ENCODE measurements around the gene SCUBE2.
"Not testable (repeated sequence)": the region's sequence is repeated elsewhere in the genome, so short reads cannot be mapped to it uniquely, and the experiment has no call there.

SCUBE2 gene

GRCh38 chr11:9099617-9100016 lies 8.2 kb upstream of the SCUBE2 start:
- no peak overlapping the region for H3K4me3 Mint-ChIP-seq
- H3K27me3 Mint-ChIP-seq (ENCODE audit: low read depth), result peaks cover 3% of the 10 kb centered on the region
- no peak for TF ChIP-seq CTCF (IDR thresholded peaks at IDR 0.05; ENCODE audit: unreplicated experiment in 3 of 3)
- H3K4me1 Mint-ChIP-seq, result no peaks in the 10 kb centered on the region
- H3K9me3 Mint-ChIP-seq, result no peaks in the 10 kb centered on the region
- H3K36me3 Mint-ChIP-seq (ENCODE audit: low read depth), result no peaks in the 10 kb centered on the region
- no peak overlapping the region for H3K27ac Mint-ChIP-seq

- not testable (repeated sequence) for H3K4me1 Mint-ChIP-seq; H3K4me3 Mint-ChIP-seq; H3K27me3 Mint-ChIP-seq (ENCODE audit: low read depth); H3K36me3 Mint-ChIP-seq (ENCODE audit: low read depth); H3K9me3 Mint-ChIP-seq; H3K27ac Mint-ChIP-seq
Measured at GRCh38 chr11:9098455-9098854, 7.1 kb upstream of the SCUBE2 start.

DNA sequence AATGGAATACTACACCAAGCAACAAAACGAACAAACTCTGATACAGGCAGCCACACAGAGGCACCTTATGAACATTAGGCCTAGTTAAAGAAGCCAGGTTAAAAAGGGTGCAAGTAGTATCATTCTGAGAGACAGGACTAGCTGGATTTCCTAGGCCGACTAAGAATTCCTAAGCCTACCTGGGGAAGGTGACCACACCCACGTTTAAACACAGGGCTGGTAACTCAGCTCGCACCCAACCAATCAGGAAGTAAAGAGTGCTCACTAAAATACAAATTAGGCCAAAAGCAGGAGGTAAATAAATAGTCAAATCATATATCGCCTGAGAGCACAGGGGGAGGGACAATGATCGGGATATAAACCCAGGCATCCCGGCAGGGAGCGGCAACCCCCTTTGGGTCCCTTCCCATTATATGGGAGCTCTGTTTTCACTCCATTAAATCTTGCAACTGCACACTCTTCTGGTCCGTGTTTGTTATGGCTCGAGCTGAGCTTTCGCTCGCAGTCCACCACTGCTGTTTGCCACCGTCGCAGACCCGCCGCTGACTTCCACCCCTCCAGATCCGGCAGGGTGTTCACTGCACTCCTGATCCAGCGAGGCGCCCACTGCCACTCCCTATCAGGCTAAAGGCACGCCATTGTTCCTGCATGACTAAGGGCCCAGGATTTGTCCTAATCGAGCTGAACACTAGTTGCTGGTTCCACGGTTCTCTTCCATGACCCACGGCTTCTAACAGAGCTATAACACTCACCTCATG lies 6.0 kb upstream of the SCUBE2 start:
- H3K4me3 Mint-ChIP-seq; H3K9me3 Mint-ChIP-seq; H3K36me3 Mint-ChIP-seq (ENCODE audit: low read depth); H3K27ac Mint-ChIP-seq: not testable (repeated sequence)
- H3K4me1 Mint-ChIP-seq, result peaks cover 12% of the 10 kb centered on the region
- peaks cover 17% of the 10 kb centered on the region for H3K27me3 Mint-ChIP-seq (ENCODE audit: low read depth)

GRCh38 chr11:9096427-9096826 lies 5.0 kb upstream of the SCUBE2 start:
- peaks cover 19% of the 10 kb centered on the region for H3K27me3 Mint-ChIP-seq (ENCODE audit: low read depth)
- H3K27ac Mint-ChIP-seq, result no peak overlapping the region
- no peak for TF ChIP-seq CTCF (IDR thresholded peaks at IDR 0.05; ENCODE audit: unreplicated experiment in 3 of 3)
- H3K4me3 Mint-ChIP-seq, result no peak overlapping the region
- H3K4me1 Mint-ChIP-seq, result peaks cover 13% of the 10 kb centered on the region
- H3K36me3 Mint-ChIP-seq (ENCODE audit: low read depth), result no peaks in the 10 kb centered on the region
- no peaks in the 10 kb centered on the region for H3K9me3 Mint-ChIP-seq

DNA sequence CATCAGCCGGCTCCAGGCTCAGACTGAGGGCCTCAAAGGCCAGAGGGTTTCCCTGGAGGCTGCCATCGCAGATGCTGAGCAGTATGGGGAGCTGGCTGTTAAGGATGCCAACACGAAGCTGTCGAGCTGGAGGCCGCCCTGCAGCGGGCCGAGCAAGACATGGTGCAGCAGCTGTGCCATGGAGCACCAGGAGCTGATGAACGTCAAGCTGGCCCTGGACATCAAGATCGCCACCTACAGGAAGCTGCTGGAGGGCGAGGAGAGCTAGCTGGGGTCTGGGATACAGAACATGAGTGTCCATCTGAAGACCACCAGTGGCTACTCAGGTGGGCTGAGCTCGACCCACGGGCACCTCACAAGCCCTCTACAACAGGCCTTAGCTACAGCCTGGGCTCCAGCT lies 4.0 kb upstream of the SCUBE2 start:
- no peak for TF ChIP-seq CTCF (IDR thresholded peaks at IDR 0.05; ENCODE audit: unreplicated experiment in 3 of 3)
- Mint-ChIP-seq H3K27ac (no peak overlapping the region), H3K4me3 (no peak overlapping the region), H3K4me1 (peaks cover 17% of the 10 kb centered on the region), H3K9me3 (no peaks in the 10 kb centered on the region), H3K36me3 (ENCODE audit: low read depth) (no peaks in the 10 kb centered on the region), H3K27me3 (ENCODE audit: low read depth) (peaks cover 24% of the 10 kb centered on the region)

DNA sequence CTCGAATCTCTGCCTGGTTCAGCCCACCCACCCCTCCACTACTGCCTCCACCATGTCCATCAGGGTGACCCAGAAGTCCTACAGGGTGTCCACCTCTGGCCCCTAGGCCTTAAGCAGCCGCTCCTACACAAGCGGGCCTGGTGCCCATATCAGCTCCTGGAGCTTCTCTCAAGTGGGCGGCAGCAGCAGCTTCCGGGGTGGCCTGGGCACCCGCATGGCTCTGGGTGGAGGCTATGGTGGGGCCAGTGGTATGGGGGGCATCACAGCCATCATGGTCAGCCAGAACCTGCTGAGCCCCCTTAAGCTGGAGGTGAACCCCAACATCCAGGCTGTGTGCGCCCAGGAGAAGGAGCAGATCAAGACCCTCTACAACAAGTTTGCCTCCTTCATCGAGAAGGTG lies 3.0 kb upstream of the SCUBE2 start:
- Mint-ChIP-seq H3K27ac (no peak overlapping the region), H3K27me3 (ENCODE audit: low read depth) (peaks cover 34% of the 10 kb centered on the region), H3K4me3 (no peak overlapping the region), H3K36me3 (ENCODE audit: low read depth) (no peaks in the 10 kb centered on the region), H3K4me1 (peaks cover 18% of the 10 kb centered on the region), H3K9me3 (no peaks in the 10 kb centered on the region)
- TF ChIP-seq CTCF (IDR thresholded peaks at IDR 0.05; ENCODE audit: unreplicated experiment in 3 of 3), result no peak
